ENCODE results near the gene CDH4.

Gene CDH4

DNA sequence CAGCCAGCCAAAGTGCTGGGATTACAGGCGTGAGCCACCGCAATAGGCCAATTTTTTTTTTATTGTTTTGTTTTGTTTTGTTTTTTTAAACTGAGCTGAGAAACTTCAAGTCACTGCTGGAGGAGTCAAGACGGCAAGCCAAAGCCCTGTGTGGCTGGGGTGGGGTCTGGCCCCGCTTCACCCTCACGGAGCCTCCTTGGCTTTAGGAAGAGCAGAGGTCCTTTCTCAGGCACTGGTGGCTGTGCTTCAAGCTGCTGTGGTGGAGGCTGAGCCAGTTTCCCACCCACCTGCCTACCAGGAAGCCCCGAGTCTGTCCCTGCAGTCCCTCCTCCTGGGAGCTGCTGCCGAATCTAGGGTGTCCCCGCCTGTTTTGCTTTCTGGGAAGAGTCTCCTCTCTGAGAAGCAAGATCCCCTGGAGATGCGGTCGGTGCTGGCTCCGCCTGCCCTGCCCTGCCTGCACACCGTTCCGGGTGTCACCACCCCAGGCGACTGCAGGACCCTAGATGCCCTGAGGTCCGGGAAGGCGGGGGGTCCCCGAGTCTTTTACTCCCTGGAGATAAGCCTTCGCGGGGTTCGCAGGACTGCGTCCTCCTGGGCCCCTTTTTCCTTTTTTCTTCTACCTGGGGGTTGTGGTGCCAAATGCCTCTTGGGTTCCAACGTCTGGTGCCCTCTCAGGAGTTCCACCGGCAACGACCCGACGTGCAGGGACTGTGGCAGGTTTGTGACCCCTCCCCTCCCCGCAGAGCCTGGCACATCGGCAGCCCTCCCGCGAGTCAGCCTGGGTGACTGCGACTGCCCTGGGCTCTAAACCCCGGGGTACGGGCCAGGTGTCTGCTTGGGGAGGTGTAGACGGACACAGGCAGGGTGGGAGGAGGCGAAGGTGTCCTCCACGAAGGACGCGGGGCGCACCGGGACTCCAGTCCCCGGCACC is 712.9 kb downstream of the CDH4 start:
- no peak for TF ChIP-seq ZFX (IDR thresholded peaks at IDR 0.05; ENCODE audit: borderline replicate concordance)
- H3K27ac ChIP-seq, result no peak overlapping the region

DNA sequence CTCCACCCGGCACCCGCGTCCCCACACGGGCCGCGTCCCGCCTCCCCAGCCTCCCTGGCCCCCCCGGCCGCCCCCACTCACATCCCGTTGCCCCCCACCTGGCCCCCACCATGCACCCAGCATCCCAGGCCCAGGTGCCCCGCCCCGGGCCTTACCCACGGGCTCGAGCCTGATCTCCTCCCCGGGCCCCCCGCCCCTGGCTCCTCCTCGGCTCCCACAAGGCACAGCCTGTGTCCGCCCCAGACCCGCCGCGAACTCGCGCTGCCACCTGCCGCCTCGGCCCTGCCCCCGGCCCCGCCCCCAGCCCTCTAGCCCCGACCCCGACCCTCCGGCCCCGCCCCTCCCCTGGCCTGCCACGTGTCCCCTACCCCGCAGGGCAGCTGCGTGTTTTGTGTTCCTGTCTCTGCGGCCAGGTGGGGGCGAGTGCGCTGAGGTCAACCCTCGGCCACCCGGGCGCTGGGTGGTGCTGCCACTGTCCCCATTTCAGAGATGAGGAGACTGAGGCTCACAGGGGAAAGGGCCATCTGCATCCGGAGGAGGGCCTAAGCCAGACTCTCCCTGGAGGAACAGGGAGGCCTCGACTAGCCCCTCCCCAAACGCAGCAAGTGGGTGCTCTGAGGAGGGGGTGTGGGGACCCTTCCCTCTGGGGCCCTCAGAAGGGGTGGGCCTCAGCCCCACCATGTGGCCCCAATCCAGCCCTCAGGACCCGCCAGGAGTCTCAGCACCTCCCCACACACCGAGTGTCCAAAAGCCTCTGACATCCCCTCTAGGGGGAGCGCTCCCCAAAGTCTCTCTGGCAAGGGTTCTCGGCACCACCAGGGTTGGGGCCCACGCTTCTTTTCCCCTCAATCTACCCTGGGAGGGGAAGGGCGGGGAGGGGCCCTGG is 713.8 kb downstream of the CDH4 start:
- no peak overlapping the region for H3K27ac ChIP-seq
- TF ChIP-seq ZFX (IDR thresholded peaks at IDR 0.05; ENCODE audit: borderline replicate concordance), result no peak
- TF ChIP-seq, protein P1, sequence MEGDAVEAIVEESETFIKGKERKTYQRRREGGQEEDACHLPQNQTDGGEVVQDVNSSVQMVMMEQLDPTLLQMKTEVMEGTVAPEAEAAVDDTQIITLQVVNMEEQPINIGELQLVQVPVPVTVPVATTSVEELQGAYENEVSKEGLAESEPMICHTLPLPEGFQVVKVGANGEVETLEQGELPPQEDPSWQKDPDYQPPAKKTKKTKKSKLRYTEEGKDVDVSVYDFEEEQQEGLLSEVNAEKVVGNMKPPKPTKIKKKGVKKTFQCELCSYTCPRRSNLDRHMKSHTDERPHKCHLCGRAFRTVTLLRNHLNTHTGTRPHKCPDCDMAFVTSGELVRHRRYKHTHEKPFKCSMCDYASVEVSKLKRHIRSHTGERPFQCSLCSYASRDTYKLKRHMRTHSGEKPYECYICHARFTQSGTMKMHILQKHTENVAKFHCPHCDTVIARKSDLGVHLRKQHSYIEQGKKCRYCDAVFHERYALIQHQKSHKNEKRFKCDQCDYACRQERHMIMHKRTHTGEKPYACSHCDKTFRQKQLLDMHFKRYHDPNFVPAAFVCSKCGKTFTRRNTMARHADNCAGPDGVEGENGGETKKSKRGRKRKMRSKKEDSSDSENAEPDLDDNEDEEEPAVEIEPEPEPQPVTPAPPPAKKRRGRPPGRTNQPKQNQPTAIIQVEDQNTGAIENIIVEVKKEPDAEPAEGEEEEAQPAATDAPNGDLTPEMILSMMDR (IDR thresholded peaks at IDR 0.05), result 0 out of 2 replicates have a peak, but pooled peaks have one; percentile 15

DNA sequence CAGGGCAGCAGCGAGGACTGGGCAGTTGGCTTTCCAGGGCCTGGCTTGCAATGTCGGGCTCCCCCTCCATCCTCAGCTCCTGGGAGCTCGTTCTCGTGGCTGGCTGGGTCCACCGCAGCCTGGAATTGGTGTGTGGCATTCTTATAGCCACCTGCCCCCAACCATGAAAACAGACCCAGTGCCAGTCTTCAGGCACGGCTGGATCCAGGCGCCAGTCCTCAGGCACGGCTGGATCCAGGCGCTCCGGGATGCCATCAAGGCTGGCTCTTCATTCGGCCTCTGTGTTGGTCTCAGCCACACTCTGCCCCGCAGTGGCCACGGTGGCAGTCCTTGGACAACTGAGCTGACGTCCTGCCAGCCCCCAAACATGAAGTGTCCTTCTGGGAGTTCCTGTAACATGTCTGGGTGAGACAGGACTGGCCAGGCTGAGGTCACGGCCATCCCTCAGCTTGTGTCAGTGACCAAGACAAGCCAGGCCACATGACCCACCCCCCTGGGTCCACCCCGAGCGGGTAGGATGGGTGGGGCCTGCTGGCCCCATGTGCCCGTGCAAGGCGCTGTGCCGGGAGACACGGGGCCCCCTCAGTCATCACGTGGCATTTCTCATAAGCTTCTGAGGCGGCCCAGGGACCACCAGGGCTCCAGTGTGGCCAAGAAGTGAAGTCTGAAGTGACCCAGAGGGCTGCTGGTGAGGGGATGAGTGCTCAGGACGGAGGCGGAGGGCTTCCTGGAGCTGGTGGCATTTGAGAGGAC is 714.6 kb downstream of the CDH4 start:
- H3K27ac ChIP-seq, result no peak overlapping the region
- TF ChIP-seq, protein P1 (IDR thresholded peaks at IDR 0.05), result no peak
- no peak for TF ChIP-seq ZFX (IDR thresholded peaks at IDR 0.05; ENCODE audit: borderline replicate concordance)

DNA sequence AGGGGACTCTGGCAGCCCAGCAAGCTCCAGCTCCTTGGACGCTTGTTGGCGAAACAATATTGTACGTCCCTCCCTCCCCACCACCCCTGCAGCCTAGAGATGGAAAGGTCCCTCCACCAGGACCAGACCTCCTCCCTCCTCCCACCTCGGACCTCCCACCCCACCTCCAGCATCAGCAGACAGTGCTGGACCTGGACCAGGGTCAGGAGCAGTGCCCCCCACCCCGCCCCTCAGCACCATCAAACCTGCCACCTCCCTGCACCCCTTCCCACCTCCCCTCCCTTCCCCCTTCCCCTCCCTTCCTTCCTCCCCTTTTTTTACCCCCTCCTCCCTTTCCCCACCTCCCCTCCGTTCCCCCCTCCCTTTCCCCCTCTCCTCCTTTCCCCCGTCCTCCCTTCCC is 715.2 kb downstream of the CDH4 start:
- TF ChIP-seq, protein P1 (IDR thresholded peaks at IDR 0.05), result no peak
- TF ChIP-seq ZFX (IDR thresholded peaks at IDR 0.05; ENCODE audit: borderline replicate concordance), result no peak
- no peak overlapping the region for H3K27ac ChIP-seq

DNA sequence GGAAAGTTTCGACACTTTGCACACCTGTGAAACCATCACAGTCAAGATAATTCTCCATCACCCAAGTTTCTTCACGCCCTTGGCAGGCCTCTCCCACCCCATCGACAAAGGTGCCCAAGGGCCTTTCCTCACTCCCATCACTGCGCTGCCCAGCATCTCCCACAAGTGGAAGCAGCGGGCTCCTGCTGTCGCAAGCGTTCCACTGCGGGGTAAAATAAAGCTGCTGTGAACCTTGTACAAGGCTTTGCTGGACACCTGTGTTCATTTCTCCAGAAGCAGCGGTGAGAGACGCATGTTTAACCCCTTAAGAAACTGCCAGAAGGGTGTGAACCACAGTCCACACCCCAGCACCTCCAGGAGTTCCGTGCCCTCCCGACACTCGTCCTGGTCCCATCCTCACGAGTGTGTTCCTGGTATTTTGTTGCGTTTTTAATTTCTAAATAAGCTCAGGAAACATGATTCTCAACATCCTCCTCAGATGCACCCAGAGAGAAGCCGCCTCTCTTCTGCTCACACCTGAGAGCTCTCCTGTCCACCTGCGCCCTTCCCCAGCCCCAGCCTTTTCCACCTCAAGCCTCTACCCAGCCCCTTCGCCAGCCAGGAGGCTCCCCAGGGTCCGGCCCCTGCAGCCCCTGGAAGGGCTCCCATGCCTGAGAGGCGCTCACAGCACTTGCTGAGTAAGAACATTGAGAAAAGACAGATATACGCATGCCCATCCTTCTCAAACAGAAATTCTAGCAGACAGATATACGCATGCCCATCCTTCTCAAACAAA is 716.2 kb downstream of the CDH4 start:
- no peak overlapping the region for H3K27ac ChIP-seq
- no peak for TF ChIP-seq ZFX (IDR thresholded peaks at IDR 0.05; ENCODE audit: borderline replicate concordance)
- TF ChIP-seq, protein P1 (IDR thresholded peaks at IDR 0.05), result no peak

DNA sequence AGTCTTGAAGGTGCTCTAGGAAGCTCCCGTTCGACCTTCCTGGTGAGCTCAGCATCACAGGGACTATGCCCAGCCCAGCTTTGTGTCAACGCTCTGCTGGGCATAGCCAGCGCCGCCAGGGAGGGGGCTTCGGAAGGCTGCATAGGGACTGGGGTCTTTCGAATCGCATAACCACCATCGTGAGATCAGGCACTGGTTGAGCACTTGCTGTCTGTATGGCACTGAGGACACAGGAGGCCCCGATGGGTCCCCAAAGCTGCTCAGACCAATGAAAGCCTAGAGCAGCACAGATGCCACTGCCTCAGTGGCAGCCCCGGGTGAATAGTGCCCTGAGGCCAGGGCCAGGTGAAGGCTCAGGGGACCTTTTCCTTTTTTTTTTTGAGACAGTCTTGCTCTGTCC is 716.9 kb downstream of the CDH4 start:
- TF ChIP-seq, protein P1 (IDR thresholded peaks at IDR 0.05), result no peak
- TF ChIP-seq ZFX (IDR thresholded peaks at IDR 0.05; ENCODE audit: borderline replicate concordance), result no peak
- no peak overlapping the region for H3K27ac ChIP-seq
